Activated B cell treated with CpG ODN at 0.5 μM for 24 hours (primary cell): ENCODE results near the gene LAX1. TPM values are rescaled to one million over a fixed set of nuclear protein-coding genes. Genes with fewer than 3 reads are reported as not detected.

Experiments
- ATAC-seq: fragments of 200-7000 bp; cut with Tn5 transposase; one replicate; pipeline ENCODE4 v1.10.0; 2021; ENCODE audit warnings: low read depth, mild to moderate bottlenecking, moderate library complexity
- CTCF ChIA-PET: fragments of 350-600 bp; sonication (Branson Sonifier 250); formaldehyde crosslinking; loops from one replicate; lab custom pipeline; 2021; ENCODE audit warnings: antibody characterized with exemption; lab: Charles Lee
- POLR2A ChIA-PET: fragments of 350-600 bp; sonication (Branson Sonifier 250); formaldehyde crosslinking; loops from one replicate; lab custom pipeline; 2021; ENCODE audit warnings: antibody characterized with exemption; lab: Charles Lee
- DNase-seq: peaks from one replicate; pipeline ENCODE4 v3.0.0; 2022
- H3K27ac Mint-ChIP-seq: one replicate; pipeline ENCODE4 v1.8.0; 2020; ENCODE audit warnings: mixed read lengths
- H3K27me3 Mint-ChIP-seq: one replicate; pipeline ENCODE4 v1.8.0; 2021; ENCODE audit warnings: mixed read lengths
- H3K36me3 Mint-ChIP-seq: one replicate; pipeline ENCODE4 v1.8.0; 2021; ENCODE audit warnings: low read depth, mixed read lengths
- H3K4me1 Mint-ChIP-seq: one replicate; pipeline ENCODE4 v1.8.0; 2021; ENCODE audit warnings: mixed read lengths
- H3K4me3 Mint-ChIP-seq: one replicate; pipeline ENCODE4 v1.8.0; 2020; ENCODE audit warnings: mild to moderate bottlenecking, mixed read lengths
- H3K9me3 Mint-ChIP-seq: one replicate; pipeline ENCODE4 v1.8.0; 2020; ENCODE audit warnings: mixed read lengths
- intact Hi-C: fragments of 100-400 bp; cut with micrococcal nuclease; formaldehyde crosslinking; loops from one replicate; pipeline ENCODE4 v1.15.1; 2024
- total RNA-seq: library from RNA; stranded (reverse); gene quantifications from 2 replicates; pipeline ENCODE4 v1.2.3, GENCODE V29; 2022
- TF ChIP-seq, protein P1 (sequence below): fragments of 200-600 bp; IDR thresholded peaks from one replicate; pipeline ENCODE4 v1.8.0; 2022; ENCODE audit warnings: antibody characterized with exemption, mild to moderate bottlenecking

LAX1 gene
- total RNA-seq, 1 donor from 2014 or later = 13.5 TPM

DNA sequence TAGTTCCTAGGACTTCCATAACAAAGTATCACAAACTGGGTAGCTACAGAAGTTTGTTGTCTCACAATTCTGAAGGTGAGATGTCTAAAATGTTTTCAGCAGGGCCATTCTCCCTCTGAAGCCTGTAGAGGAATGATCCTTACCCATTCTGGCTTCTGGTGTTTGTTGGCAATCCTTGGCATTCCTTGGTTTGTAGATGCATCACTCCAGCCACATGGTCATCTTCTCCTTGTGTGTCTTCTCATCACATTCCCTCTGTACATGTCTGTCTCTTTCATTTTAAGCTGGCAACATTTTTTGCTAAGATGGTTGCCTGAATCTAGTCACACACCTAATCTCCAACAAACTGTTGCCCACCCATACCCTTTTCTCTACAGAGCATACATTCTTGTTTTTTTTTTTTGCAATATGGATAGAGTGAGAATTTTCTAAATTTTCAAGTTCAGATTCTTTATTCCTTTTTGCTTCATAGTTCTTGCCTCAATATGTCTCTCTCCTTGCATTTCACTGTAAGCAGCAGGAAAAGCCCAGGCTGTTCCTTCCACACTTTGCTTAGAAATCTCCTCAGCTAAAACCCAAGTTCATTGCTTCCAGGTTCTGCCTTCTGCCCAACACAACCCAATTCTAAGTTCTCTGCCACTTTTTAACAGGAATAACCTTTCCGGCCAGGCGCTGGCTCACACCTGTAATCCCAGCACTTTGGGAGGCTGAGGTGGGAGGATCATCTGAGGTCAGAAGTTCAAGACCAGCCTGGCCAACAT lies 48.8 kb downstream of the LAX1 start:
- CTCF ChIA-PET = interaction anchor here (0.7 kb wide), 1 partner anchor 111 kb away, joined by 4 read pairs; no protein-coding TSS in a partner anchor
- TF ChIP-seq, protein P1, sequence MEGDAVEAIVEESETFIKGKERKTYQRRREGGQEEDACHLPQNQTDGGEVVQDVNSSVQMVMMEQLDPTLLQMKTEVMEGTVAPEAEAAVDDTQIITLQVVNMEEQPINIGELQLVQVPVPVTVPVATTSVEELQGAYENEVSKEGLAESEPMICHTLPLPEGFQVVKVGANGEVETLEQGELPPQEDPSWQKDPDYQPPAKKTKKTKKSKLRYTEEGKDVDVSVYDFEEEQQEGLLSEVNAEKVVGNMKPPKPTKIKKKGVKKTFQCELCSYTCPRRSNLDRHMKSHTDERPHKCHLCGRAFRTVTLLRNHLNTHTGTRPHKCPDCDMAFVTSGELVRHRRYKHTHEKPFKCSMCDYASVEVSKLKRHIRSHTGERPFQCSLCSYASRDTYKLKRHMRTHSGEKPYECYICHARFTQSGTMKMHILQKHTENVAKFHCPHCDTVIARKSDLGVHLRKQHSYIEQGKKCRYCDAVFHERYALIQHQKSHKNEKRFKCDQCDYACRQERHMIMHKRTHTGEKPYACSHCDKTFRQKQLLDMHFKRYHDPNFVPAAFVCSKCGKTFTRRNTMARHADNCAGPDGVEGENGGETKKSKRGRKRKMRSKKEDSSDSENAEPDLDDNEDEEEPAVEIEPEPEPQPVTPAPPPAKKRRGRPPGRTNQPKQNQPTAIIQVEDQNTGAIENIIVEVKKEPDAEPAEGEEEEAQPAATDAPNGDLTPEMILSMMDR = no peak
- no peak for DNase-seq
- POLR2A ChIA-PET = no interaction called here
- Mint-ChIP-seq H3K4me1 (peaks cover 10% of the 10 kb centered on the region), H3K4me3 (no peak overlapping the region), H3K9me3 (no peaks in the 10 kb centered on the region), H3K27me3 (no peaks in the 10 kb centered on the region), H3K36me3 (peaks cover 65% of the 10 kb centered on the region), H3K27ac (peak overlapping the region; percentile 30)
- intact Hi-C loops = no loop called here
- no peak for ATAC-seq

DNA sequence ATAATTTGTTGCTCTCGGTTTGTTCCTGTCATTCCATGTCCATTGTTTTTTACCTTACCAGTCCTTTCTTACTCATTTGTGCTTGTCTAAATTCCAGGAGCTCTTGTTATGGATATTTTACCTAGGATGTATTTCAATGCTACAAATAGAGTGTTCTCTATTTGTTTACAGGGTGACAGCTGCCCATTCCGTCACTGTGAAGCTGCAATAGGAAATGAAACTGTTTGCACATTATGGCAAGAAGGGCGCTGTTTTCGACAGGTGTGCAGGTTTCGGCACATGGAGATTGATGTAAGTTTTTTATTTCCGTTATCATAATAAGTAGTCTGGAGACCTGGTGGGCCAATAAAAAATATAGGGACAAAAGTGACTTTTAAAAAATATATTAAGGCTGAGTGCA lies 53.4 kb downstream of the LAX1 start:
- ATAC-seq = peak; percentile 18

DNA sequence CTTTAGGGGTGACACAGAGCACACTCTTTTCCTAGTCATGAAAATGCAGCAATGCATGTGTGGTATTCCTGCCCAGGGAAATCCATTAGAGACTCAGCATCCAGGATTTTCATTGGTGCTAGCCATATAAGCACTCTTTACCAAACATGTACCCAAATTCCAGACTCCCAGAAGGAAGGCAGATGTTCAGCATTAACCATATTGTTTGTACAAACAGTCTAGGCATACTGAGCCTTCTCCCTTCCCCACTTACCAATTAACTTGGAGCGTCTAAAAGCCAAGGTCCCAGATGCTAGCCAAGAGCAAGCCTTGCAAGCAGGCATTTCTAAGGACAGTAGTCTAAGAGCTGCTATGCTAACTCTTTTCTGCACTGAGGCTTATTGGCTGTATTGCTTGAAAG lies 58.3 kb downstream of the LAX1 start:
- intact Hi-C loops = no loop called here
- peaks cover 4% of the 10 kb centered on the region for H3K4me1 Mint-ChIP-seq
- no peak for ATAC-seq

More for the DNA sequence above, 53.4 kb downstream of the LAX1 start:
- Mint-ChIP-seq H3K9me3 (no peaks in the 10 kb centered on the region), H3K36me3 (peaks cover 74% of the 10 kb centered on the region), H3K27ac (peak overlapping the region; percentile 66), H3K4me3 (no peak overlapping the region), H3K4me1 (peaks cover 10% of the 10 kb centered on the region), H3K27me3 (no peaks in the 10 kb centered on the region)
- TF ChIP-seq, protein P1 = no peak
- intact Hi-C loops = no loop called here
- POLR2A ChIA-PET = no interaction called here
- no peak for DNase-seq
- CTCF ChIA-PET = interaction anchor here (0.8 kb wide), 1 partner anchor 551 kb away, joined by 3 read pairs; no protein-coding TSS in a partner anchor

More for the DNA sequence above, 58.3 kb downstream of the LAX1 start:
- Mint-ChIP-seq H3K36me3 (peaks cover 78% of the 10 kb centered on the region), H3K27me3 (no peaks in the 10 kb centered on the region), H3K9me3 (no peaks in the 10 kb centered on the region), H3K4me3 (no peak overlapping the region), H3K27ac (no peak overlapping the region)
- ChIA-PET POLR2A (no interaction called here), CTCF (no interaction called here)
- DNase-seq = no peak
- TF ChIP-seq, protein P1 = no peak

Other genes starting within 250 kb of the LAX1 start
- gene ATP2B4, start 138.4 kb upstream of the LAX1 start, total RNA-seq = 5.0 and 6.6 TPM in 2 replicates
- gene ZBED6, start 30.4 kb downstream of the LAX1 start, total RNA-seq = 26.3 and 31.4 TPM in 2 replicates
- 85.6 and 91.6 TPM in 2 replicates for gene ZC3H11A, start 30.4 kb downstream of the LAX1 start, total RNA-seq
- gene SNRPE, start 96.4 kb downstream of the LAX1 start, total RNA-seq = 149 and 156 TPM in 2 replicates